ENCODE measurements around the gene ESYT3.
"Not testable (repeated sequence)": the region's sequence is repeated elsewhere in the genome, so short reads cannot be mapped to it uniquely, and the experiment has no call there.

The ESYT3 gene

GRCh38 chr3:138507524-138507923 is 73.1 kb downstream of the ESYT3 start:
- no peak for TF ChIP-seq CTCF (conservative IDR thresholded peaks at IDR 0.05; ENCODE audit: low read depth, low read length)
- Histone ChIP-seq H3K36me3 (ENCODE audit: insufficient read depth) (no peaks in the 10 kb centered on the region), H3K9ac (no peak overlapping the region), H3K4me3 (IDR thresholded peaks at IDR 0.05; ENCODE audit: insufficient read depth, low read depth, low read length) (no peak overlapping the region), H3K4me2 (no peak overlapping the region), H2AFZ (ENCODE audit: low read depth) (no peak overlapping the region), H3K27ac (no peak overlapping the region), H3K27me3 (ENCODE audit: insufficient read depth, low read depth) (no peaks in the 10 kb centered on the region), H3K4me1 (ENCODE audit: low read depth, poor library complexity, severe bottlenecking) (peaks cover 5% of the 10 kb centered on the region), H4K20me1 (ENCODE audit: insufficient read depth) (no peaks in the 10 kb centered on the region), H3K79me2 (ENCODE audit: insufficient read depth, low read depth) (no peaks in the 10 kb centered on the region)

GRCh38 chr3:138509586-138509985 is 75.2 kb downstream of the ESYT3 start:
- Histone ChIP-seq H3K4me3 (IDR thresholded peaks at IDR 0.05; ENCODE audit: insufficient read depth, low read depth, low read length) (no peak overlapping the region), H3K27me3 (ENCODE audit: insufficient read depth, low read depth) (no peaks in the 10 kb centered on the region), H3K27ac (no peak overlapping the region)

GRCh38 chr3:138511945-138512344 is 77.5 kb downstream of the ESYT3 start:
- Histone ChIP-seq H4K20me1 (ENCODE audit: insufficient read depth) (no peaks in the 10 kb centered on the region), H3K4me2 (no peak overlapping the region), H3K9ac (no peak overlapping the region), H3K4me1 (ENCODE audit: low read depth, poor library complexity, severe bottlenecking) (peaks cover 32% of the 10 kb centered on the region), H3K27ac (no peak overlapping the region), H3K36me3 (ENCODE audit: insufficient read depth) (no peaks in the 10 kb centered on the region), H3K27me3 (ENCODE audit: insufficient read depth, low read depth) (no peaks in the 10 kb centered on the region), H3K4me3 (IDR thresholded peaks at IDR 0.05; ENCODE audit: insufficient read depth, low read depth, low read length) (no peak overlapping the region), H2AFZ (ENCODE audit: low read depth) (no peak overlapping the region), H3K79me2 (ENCODE audit: insufficient read depth, low read depth) (no peaks in the 10 kb centered on the region)
- TF ChIP-seq CTCF (conservative IDR thresholded peaks at IDR 0.05; ENCODE audit: low read depth, low read length): no peak

More at GRCh38 chr3:138509586-138509985, 75.2 kb downstream of the ESYT3 start:
- H3K9ac ChIP-seq: no peak overlapping the region
- H2AFZ ChIP-seq (ENCODE audit: low read depth): no peak overlapping the region
- no peak for TF ChIP-seq CTCF (conservative IDR thresholded peaks at IDR 0.05; ENCODE audit: low read depth, low read length)
- H3K36me3 ChIP-seq (ENCODE audit: insufficient read depth): no peaks in the 10 kb centered on the region
- H3K79me2 ChIP-seq (ENCODE audit: insufficient read depth, low read depth): no peaks in the 10 kb centered on the region
- no peaks in the 10 kb centered on the region for H4K20me1 ChIP-seq (ENCODE audit: insufficient read depth)
- H3K4me2 ChIP-seq: no peak overlapping the region
- peaks cover 25% of the 10 kb centered on the region for H3K4me1 ChIP-seq (ENCODE audit: low read depth, poor library complexity, severe bottlenecking)

- Histone ChIP-seq H3K4me2 (peak overlapping the region; percentile 23), H2AFZ (ENCODE audit: low read depth) (no peak overlapping the region), H4K20me1 (ENCODE audit: insufficient read depth) (no peaks in the 10 kb centered on the region), H3K79me2 (ENCODE audit: insufficient read depth, low read depth) (no peaks in the 10 kb centered on the region), H3K4me3 (IDR thresholded peaks at IDR 0.05; ENCODE audit: insufficient read depth, low read depth, low read length) (no peak overlapping the region), H3K36me3 (ENCODE audit: insufficient read depth) (no peaks in the 10 kb centered on the region), H3K27ac (peak overlapping the region; percentile 11; the same call in 1 of the 2 replicates), H3K27me3 (ENCODE audit: insufficient read depth, low read depth) (no peaks in the 10 kb centered on the region), H3K9ac (no peak overlapping the region), H3K4me1 (ENCODE audit: low read depth, poor library complexity, severe bottlenecking) (peaks cover 32% of the 10 kb centered on the region)
- no peak for TF ChIP-seq CTCF (conservative IDR thresholded peaks at IDR 0.05; ENCODE audit: low read depth, low read length)
Measured at GRCh38 chr3:138513090-138513843, 78.9 kb downstream of the ESYT3 start.

- not testable (repeated sequence) for H2AFZ ChIP-seq (ENCODE audit: low read depth); H3K79me2 ChIP-seq (ENCODE audit: insufficient read depth, low read depth); H3K27me3 ChIP-seq (ENCODE audit: insufficient read depth, low read depth); H3K36me3 ChIP-seq (ENCODE audit: insufficient read depth); H3K4me1 ChIP-seq (ENCODE audit: low read depth, poor library complexity, severe bottlenecking); H3K4me2 ChIP-seq; H3K4me3 ChIP-seq (IDR thresholded peaks at IDR 0.05; ENCODE audit: insufficient read depth, low read depth, low read length); H3K9ac ChIP-seq; H3K27ac ChIP-seq; H4K20me1 ChIP-seq (ENCODE audit: insufficient read depth)
Measured at GRCh38 chr3:138521445-138521844, 87.0 kb downstream of the ESYT3 start.

All from KMS-11 (cell line).